ENCODE results near the gene VAMP2. TPM values are rescaled to one million over a fixed set of nuclear protein-coding genes. Genes with fewer than 3 reads are reported as not detected.
A peak's percentile ranks its signal among the peaks of the same experiment; 100 is the strongest.

The VAMP2 gene
- total RNA-seq, 1 donor from 2014 or later: 2.1 TPM

GRCh38 chr17:8123695-8124349 is 38.9 kb downstream of the VAMP2 start, which contains the start of gene HES7:
Gene HES7 (minus strand): TSS chr17:8124106. CDS start chr17:8124084, 22 bp downstream.
- DNase-seq (ENCODE audit: low read depth): no peak
- TF ChIP-seq CTCF (conservative IDR thresholded peaks at IDR 0.05; ENCODE audit: low read depth, low read length): no peak
- peak within 1 kb of the TSS; percentile 75 for H3K4me3 ChIP-seq (ENCODE audit: low read depth, low read length)

GRCh38 chr17:8122924-8123694 is 39.6 kb downstream of the VAMP2 start:
- no peak for TF ChIP-seq CTCF (conservative IDR thresholded peaks at IDR 0.05; ENCODE audit: low read depth, low read length)
- no peak for DNase-seq (ENCODE audit: low read depth)
- H3K4me3 ChIP-seq (ENCODE audit: low read depth, low read length): peak overlapping the region; percentile 75

- DNase-seq (ENCODE audit: low read depth): no peak
- no peak for TF ChIP-seq CTCF (conservative IDR thresholded peaks at IDR 0.05; ENCODE audit: low read depth, low read length)
- peak overlapping the region; percentile 75 for H3K4me3 ChIP-seq (ENCODE audit: low read depth, low read length)
These were observed 40.3 kb downstream of the VAMP2 start for GRCh38 chr17:8122422-8122923.

GRCh38 chr17:8121681-8122421 is 40.9 kb downstream of the VAMP2 start:
- no peak for DNase-seq (ENCODE audit: low read depth)
- H3K4me3 ChIP-seq (ENCODE audit: low read depth, low read length): peak overlapping the region; percentile 75
- peak; percentile 53 for TF ChIP-seq CTCF (conservative IDR thresholded peaks at IDR 0.05; ENCODE audit: low read depth, low read length)

- no peak for DNase-seq (ENCODE audit: low read depth)
- H3K4me3 ChIP-seq (ENCODE audit: low read depth, low read length): peak overlapping the region; percentile 75
- TF ChIP-seq CTCF (conservative IDR thresholded peaks at IDR 0.05; ENCODE audit: low read depth, low read length): no peak
These were observed 41.4 kb downstream of the VAMP2 start for GRCh38 chr17:8121407-8121680.

GRCh38 chr17:8120520-8121406 is 42.0 kb downstream of the VAMP2 start:
- TF ChIP-seq CTCF (conservative IDR thresholded peaks at IDR 0.05; ENCODE audit: low read depth, low read length): peak; percentile 44
- peak overlapping the region; percentile 75 for H3K4me3 ChIP-seq (ENCODE audit: low read depth, low read length)
- DNase-seq (ENCODE audit: low read depth): no peak
